ENCODE results near the gene PKIB.

Gene PKIB

DNA sequence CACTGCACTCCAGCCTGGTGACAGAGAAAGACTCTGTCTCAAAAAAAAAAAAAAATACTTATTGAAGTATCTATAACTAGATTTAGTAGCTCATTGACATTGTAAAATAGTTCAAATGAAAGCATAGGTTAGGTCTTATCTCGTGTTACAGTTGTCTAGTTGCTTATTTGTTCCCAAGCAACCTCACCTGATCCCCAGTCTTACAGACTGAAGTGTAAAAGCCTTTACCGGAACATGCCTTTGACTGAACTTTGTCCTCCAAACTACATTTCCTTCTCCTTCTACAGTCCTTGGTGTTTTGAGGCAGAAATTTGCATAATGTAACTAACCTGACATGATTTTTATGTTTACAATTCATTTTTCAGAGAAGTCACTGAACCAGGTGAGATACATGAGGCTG is 61.0 kb downstream of the PKIB start:
- no peak for DNase-seq

DNA sequence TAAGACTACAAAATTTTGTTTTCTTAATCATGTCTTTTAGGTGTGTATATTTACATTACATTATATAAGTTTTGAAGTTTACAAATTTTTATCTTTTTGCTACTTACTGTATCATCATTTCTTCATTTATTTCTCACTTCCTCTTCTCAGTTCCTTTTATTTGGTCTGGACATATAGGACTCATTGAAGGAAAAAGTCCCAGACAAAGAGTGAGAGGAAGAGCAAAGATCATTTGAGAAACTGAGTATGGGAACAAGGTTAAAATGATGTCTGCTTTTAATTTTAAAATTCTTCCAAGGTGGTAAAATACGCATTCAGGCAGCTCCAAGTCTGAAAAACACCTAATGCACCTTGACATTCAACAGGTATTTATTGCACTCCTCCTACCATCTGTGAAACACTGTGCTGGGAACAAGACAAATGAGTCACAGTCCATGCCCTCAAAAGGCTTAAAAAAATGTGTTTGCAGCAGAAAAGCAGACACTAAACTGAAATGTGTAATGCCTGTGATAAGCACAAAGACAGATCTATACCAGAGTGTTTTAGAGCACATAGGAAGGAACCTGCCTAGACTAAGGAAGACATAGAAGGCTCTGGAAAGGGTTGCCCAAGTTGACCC is 63.2 kb downstream of the PKIB start:
- DNase-seq = no peak

DNA sequence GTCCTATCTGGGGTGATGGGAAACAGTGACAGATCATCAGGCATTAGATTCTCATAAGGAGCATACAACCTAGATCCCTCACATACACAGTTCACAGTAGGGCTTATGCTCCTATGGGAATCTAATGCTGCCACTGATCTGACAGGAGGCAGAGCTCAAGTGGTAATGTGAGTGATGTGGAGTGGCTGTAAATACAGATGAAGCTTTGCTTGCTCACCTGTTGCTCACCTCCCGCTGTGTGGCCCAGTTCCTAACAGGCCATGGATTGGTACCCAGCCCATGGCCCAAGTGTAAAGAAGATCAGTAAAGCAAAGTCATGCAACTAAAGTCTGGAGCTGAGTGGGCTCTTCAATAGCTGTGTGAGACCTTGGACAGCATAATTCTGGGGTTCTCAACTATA is 65.9 kb downstream of the PKIB start:
- DNase-seq = no peak

DNA sequence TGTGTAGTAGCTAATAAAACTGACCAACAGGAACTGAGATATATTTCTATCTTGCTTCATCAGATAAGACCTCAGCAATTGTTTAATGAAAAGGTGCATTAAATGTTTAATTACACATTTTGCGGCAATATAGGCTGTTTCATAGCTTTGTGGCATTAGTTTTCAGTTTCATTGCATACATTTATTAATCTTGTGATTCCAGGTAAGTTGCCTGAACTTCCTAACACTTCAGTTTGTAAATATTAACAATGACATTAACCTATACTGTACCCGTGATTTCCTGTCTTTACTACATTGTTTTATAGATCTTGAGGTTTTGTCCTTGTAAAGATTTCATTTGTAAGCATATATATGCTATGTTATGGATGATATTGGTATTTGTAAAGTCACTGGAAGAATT is 66.5 kb downstream of the PKIB start:
- DNase-seq = no peak

DNA sequence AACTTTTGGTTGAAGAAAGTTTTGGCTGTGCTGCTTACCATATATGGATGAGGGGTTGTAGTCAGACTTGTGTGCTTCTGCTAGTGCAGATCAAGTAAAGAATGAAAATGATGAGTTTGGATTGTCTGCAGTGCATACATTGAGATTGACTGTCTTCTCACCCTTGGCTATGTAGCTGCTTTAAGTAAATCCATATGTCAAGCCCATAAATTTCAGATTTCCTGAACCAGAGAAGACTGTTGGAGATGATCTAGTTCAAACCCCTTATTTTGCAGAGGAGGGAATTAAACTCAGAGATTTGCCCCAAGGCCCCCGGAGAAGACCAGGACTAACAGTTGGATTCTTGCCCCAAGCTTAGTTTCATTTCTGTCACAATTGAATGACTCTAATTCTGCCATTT is 67.2 kb downstream of the PKIB start:
- DNase-seq = no peak

DNA sequence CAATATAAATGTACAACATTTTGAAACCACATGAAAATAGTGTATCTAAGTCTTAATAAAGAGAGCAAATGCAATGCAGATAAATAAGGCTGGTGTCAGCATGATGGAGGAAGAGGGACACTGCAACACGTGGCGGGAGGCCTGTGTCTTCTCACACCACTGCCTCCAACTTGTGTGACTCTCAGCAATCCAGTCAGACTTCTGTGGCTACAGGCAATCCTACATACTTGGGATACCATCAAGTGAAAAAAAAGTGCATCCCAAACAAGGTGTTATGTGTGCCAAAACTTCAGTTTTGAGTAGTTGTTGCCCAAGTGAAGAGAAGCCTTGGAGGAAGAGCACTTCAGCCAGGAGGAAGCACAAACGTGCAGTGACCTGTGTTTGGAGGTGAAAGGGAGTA is 68.6 kb downstream of the PKIB start:
- no peak for DNase-seq

DNA sequence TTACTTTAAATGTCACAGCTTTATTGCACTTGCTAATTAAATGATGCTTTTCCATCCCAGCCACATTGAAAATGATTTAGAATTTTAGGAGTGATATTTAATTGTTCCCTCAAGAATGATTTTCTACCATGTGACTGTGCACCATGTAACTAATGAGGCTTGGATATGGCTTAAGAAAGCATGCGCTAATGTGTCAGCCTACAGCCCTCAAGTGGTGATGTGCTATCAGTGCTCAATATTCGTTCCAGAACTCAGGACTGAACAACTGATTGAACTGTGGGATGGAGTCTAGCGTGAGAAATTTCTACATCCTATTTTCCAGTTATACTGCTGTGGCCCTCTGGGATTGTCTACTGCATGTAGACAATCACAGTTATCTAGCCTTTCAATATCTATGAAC is 71.5 kb downstream of the PKIB start:
- no peak for DNase-seq

DNA sequence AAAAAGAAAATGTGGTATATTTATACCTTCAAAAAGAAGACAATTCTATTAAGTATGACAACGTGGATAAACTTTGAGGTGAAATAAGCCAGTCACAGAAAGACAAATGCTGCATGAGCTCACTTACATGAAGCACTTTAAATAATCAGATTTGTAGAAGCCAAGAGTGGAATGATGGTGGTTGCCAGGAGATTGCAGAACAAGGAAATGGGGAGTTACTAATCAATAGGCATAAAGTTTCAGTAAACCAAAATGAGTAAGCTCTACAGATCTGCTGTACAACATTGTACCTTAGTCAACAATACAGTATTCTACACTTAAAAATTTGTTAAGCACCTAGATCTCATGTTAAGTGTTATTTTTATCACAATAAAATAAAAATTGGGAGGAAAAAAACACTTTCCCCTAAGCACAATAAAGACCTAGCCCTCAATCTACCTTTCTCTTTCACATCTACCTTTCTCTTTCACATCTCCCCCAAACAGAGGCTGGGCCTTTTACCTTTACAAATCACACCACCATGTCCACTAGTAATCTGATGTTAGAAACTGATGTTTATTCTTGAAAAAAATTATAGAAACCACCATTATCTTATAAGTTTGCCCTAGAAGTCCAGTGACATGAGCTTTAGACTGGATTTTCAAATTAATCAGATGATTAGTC is 73.9 kb downstream of the PKIB start:
- no peak for DNase-seq

DNA sequence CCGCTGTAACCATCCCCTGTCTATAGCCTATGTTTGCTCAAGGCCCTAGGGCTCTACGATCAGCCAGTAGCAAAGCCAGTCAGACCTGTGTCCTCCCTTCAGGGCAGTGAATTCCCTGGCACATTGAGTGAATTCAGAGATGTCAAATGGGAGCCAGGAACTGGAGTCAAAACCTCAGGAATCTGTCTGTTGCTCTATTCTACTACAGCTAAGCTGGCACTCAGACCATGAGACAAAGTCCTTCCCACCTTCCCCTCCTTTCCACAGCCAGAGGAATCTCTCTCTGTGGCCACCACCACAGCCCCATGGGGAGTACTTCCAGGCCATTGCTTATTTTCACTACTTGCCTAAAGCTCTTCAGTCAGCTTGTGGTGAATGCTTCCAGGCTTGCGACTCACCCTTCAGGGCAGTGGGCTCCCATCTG is 82.0 kb downstream of the PKIB start:
- no peak for DNase-seq

DNA sequence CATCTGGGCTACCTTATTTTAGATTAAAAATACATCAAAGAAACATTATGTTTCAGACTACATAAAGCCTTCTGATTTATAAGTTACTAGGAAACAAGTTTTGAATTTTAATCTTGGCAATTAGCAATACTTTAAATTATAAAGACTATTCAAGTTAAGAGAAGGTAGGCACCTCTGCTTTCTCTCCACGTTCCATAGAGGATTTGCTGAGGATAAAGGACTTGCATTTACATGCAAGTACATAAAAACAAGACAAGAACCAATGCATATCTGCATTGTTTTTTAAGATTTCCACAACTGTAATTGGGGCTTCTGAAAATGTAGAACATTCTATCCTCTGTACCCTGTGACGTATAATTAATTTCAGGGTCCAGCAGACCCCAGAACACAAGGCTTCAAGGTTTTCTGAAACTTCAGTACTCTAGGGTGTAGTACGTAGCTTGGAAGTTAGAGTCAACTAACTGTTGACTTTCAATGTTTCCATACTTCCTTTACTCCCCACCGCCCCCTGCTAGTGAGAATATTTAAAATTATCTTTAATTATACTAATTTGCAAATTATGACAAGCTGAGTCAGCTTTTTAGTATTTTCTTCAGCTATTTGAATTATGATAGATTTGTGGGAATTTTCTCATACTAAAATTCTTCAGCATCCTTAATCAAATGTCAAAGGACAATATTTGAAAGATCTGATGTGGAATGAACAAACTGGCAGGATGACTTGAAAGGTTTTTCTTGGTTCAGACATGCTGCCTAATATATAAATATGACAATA is 82.8 kb downstream of the PKIB start:
- DNase-seq = no peak

DNA sequence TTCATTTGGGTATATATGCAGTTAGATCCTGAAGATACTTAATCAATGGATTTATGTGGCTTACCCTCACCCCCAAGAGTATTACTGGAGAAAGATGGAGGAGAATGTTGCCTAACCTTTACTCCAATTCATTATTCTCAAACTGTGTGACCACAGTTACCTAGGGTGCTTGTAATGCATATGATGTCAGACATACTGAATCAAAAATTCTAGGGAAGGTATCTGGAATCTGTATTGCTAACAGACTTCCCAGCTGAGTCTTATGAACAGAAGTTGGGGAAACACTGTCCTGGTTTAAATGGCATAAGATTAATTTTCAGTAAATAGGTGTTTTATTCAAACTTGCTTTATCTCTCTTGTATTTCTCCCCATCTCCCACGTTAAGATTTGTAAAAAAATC is 83.9 kb downstream of the PKIB start:
- no peak for DNase-seq

DNA sequence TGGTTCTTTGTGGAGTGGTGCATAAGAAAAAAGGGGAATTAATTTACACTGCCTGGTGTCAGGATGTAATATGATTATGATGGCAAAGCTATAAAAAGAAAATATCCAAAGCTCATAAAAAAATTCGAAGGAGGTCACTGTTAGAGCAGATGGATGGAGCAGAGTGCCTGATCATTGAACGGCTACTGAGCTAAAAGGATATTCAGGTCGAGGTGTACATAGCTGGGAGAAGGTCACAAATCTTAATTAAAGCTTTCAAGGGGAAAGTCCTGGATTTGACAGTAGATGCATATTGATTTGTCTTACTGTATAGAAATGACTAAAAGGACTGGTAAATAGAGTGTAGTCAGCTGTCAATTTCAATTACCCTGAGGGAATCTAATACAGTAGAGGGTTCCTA is 84.4 kb downstream of the PKIB start:
- no peak for DNase-seq

DNA sequence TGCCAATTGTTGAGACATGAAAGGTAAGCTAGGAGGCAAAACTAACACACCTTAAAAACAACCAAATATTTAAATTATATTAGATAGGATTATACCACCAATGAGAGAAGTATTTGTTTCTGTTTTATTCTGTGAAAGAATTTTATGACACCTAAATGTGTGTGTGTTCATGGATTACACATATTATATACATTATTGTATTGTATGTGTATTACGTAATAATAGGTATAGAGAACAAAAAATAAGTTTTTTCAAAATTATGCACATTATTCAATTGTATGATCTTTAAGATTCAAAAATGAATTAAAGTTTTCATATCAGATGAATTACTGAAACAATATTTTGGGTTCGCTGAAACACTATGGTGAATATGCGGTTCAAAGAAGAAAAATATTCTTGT is 85.0 kb downstream of the PKIB start:
- no peak for DNase-seq

DNA sequence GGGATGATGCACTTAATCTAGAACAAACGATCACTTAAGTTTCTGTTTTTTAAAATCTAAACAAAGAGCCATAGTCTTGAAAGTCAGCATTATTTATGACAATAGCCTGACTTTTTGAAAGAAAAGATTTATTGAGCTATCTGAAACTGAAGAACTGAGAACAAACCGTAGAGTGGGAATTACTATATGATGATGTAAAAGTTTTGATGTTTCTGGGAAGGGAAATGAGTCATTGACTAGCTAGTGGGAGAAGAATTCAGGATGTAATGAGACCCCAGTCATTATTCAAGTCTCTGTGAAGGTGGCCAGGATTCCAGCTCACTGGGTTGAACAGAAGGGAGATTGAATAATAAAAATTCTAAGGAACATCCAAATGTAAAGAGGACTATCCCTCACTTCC is 85.9 kb downstream of the PKIB start:
- DNase-seq = no peak

DNA sequence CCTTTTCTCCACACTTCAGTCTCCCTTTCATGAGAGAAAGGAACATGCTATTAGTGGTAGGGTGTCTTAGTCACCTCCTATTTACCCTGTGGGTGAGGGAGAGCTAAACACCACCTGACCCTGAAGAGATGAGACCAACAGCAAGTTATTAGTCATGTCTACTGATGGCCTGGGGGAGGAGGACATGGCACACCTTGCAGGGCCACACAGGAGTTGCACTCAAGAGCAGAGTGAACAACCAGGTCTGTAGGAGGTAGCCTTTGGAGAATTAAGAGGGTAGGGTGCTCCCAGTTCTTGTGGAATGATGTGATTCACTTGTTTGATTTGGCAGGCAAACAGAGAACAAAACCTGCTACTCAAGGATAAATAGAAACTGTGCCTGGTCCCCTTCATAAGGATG is 86.6 kb downstream of the PKIB start:
- DNase-seq = no peak

DNA sequence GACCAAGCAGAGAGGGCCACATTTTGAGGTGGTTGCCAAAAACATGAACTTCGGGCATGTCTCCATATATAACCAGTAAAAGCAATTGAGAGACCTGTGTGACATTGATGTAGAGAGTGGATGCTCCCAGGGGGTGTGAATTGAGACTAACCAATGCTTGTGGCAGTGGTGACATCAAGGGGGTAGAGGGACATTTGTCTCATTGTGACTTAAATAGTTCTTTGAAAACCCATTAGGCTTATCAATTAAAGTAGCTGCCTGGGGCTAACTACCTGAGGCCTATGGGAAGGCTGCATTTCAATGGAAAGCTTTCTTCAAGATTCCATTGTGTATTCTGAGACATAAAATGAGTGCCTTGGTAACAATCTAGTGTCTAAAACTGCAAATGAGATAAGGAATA is 87.3 kb downstream of the PKIB start:
- DNase-seq = no peak

DNA sequence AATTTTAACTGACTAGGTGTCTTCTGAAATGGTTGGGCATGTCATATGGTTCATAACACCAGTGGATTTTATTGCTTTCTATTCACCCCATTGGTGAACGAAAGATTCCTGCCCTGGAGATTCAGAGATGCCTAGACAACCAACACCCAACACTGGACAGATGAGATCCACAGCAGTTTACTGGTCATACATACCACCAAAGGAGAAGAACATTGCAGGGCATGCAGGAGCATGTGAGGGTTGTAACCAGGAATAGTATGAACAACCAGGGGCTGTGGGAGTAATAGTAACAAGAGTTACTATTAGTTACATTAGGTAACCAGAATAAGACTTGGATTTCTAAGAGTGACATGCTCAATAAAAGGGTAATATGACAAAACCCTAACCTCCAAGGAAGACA is 91.5 kb downstream of the PKIB start:
- no peak for DNase-seq

DNA sequence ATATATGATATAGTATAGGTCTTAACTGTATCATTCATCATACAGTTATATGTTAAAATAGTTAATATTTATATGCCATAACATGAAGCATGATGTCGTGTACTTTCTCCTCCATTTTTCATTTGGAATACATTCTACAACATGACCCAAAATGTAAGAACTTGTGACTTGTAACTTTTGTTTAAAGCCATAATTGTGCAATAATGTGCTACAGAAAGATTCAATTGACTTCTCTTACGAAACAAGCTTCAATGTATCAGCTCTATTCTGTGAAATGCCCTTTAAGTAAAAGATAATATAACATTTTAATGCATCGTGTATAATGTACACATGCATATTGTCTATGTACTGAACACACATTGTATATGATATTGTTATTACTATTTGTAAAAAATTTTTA is 92.6 kb downstream of the PKIB start:
- DNase-seq = peak; percentile 39 to 68

DNA sequence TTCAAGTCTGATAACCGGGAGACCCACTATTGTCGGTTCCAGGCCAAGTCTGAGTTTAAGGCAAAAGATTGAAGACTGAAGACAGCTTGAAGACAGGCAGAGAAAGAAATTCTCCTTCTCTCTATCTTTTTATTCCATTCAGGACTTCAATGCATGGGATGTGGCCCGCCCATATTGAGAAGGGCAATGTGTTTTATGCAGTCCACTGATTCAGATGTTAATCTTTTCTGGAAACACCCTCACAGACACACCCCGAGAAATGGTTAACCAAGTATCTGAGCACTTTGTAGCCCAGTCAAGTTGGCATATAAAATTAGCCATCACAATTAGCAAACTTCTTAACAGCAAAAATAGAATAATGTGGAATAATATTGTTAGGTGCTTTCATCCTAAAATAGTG is 93.9 kb downstream of the PKIB start:
- DNase-seq = no peak

DNA sequence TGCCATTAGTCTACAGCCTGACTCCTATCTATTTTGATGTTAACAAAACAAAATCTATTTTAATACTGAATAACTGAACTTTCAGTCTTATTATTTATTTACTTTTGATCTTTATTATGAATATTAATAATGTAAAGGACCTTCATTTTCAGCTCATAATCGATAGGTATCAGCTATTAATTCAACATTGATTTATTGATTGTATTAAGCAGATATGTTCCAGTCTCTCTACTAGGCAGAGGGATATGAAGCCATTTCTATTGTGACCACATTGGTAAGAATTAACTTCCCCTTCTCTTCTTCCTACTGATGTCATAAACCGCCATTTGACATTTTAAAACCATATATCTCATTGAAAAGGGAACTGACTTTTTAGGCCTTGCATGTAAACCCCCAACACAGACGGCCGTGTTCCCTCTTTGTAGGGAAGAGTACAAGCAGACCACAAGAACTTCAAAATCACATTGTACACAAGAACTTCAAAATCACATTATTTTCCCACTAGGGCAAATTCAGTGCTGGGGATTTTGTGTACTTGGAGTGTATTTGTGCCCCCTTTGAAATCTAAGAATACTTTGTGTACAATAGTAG is 99.8 kb downstream of the PKIB start:
- DNase-seq = peak; percentile 96 to 97

DNA sequence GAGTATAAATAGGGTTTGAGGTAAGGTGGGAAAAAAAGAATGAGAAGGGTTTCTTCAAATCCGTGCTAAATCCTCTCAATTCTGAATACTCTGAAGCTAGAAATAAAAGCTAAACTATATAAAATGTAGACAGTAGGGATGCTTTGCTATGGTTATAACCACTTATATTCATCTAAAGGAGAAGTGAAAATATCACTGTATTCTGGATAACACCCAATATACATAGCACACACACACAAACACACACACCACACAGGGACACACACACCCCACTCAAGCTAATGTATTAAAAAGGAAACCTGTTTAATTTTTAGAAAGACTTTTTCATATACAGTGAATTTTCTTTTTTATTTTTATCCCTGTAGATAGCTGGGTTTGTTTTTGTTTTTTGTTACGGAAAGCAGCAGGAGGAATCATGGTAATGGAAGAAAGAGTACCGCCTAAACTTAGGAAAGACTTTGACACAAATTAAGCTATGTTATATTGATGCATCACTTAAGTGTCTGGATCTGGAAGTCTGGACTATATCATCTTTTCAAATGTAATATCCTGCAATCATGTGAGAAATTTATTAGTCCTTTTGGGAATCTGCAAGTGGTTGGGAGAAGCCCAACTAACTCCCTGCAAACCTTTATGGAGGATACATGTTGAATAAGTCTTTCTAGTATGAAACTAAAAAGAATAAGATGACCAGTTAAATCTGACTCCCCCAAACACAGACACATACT is 100.9 kb downstream of the PKIB start:
- no peak for DNase-seq

DNA sequence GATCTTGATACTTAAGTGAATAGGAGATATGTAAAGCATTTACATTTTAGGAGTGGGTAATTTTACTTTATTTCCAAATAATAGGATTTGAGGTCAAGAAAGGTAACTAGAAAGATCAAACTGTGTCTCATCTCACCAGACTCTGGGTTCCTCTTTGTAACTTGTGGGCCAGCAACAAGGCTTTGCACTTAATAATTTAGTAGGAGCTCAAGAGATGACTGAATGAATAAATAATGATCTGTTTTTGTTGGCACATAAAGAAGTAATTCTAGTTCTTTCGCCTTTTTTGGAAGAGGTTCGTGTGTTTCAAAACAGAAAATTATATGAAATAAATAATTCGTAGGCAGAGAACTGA is 101.9 kb downstream of the PKIB start:
- DNase-seq = no peak

DNA sequence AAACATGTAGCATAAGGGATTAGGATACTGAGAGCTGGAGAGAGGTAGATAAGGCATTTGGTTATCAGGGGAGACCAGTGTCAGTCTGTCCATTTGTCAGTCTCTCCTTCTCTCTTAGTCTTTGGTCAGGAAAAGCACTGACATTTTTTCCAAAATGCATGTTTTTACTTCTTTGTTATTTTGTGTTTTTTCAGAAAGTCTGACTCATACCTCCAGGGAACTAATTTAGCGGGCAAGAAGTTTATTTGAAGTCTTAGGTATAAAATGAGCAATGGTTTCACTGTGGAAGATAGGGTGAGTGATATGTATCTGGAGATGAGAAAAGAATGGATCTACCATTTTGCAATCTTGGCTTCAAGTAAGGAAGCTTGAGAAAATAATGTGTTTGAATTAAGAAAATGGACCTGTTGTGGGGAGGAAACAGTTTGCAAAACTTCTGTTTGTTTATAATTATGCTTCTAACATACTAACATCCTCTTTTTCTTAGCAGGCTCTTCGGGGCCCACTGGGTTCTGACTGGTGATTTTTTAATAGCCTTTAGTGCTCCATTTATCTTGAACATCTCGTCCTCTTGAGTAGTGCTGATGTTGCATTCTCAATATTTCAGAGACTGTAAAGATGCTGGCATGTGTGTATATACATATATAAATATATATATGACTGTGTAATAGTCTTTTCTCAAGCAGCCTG is 102.4 kb downstream of the PKIB start:
- DNase-seq = no peak
